Subcutaneous adipose tissue (tissue), 4 donors: Measurements from ENCODE around the gene SPATA22. TPM values are rescaled to one million over a fixed set of nuclear protein-coding genes. Genes with fewer than 3 reads are reported as not detected.

Experiments
- CTCF ChIP-seq: fragments of 450-650 bp; IDR thresholded peaks from one replicate; pipeline ENCODE4 v1.5.1; 2016; ENCODE audit warnings: low read depth, mild to moderate bottlenecking, control low read depth, antibody characterized with exemption, moderate library complexity
- total RNA-seq, 4 donors: library from RNA; depleted of rRNA; stranded (reverse); fragments of >200 nt; gene quantifications; one replicate each; pipeline ENCODE4 v1.1.0, GENCODE V29; 2016

Gene SPATA22
- total RNA-seq, 4 donors from 2014 or later = 0.51 to 2.6 (median 0.96) TPM

- no peak for TF ChIP-seq CTCF
Observed at GRCh38 chr17:3472137-3472536, 518 bp upstream of the SPATA22 start.

GRCh38 chr17:3469529-3469928 lies 2.1 kb downstream of the SPATA22 start:
- TF ChIP-seq CTCF = no peak

- no peak for TF ChIP-seq CTCF
Observed at GRCh38 chr17:3448059-3448665, 23.5 kb downstream of the SPATA22 start.

GRCh38 chr17:3447625-3448024 lies 24.0 kb downstream of the SPATA22 start:
- TF ChIP-seq CTCF = no peak

- TF ChIP-seq CTCF = no peak
Observed at GRCh38 chr17:3440451-3440850, 31.2 kb downstream of the SPATA22 start.

GRCh38 chr17:3438368-3438767 lies 33.3 kb downstream of the SPATA22 start:
- no peak for TF ChIP-seq CTCF

- no peak for TF ChIP-seq CTCF
Observed at GRCh38 chr17:3433741-3434140, 37.9 kb downstream of the SPATA22 start, which contains the start of gene OR1E2. OR1E2 (minus strand) TSS chr17:3433841; CDS start chr17:3433841, 0 bp downstream.
